HG02571 (cell line): ENCODE data around the gene FLOT2.
"Not testable (repeated sequence)": the region's sequence is repeated elsewhere in the genome, so short reads cannot be mapped to it uniquely, and the experiment has no call there.

Source experiments
- ATAC-seq: cut with Tn5 transposase; IDR thresholded peaks from one replicate; pipeline ENCODE4 v1.9.1; 2021; ENCODE audit warnings: mild to moderate bottlenecking, moderate library complexity; ENCODE audit not compliant: unreplicated experiment

Gene FLOT2

GRCh38 chr17:28897769-28898526, 415 bp upstream of the FLOT2 start:
- no peak for ATAC-seq

GRCh38 chr17:28896491-28896883, 1.0 kb downstream of the FLOT2 start:
- ATAC-seq, result no peak

DNA sequence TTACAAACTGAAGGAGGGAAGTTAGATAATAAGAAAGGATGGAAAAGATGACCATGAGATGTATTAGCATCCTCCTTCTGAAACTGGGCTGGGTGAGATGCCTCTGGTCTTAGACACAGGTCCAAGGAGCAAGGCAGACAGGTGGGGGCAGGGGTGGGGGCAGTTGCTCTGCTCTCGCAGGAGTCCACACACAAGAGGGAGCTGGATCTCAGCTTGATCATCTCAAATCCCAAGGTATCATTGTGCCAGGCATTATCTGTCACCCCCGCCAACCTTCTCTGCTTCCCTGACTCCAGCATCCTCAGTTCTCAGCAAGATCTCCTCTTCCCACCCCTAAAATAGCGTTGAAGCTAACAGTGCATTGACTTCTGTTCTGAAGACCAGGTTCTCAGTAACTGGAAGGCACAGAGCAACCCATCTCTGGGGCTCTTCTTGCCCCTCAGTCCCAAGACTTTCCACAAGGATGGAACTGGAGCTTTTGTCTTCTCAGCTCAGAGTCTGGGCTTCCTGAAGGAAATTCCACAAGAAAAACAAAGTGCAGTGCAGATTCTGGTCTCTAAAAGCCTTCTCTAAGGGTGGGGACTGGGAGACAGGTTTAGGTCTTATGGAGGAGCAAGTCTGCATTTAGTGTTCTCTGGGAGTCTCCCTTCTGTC, 1.6 kb downstream of the FLOT2 start:
- ATAC-seq, result no peak

DNA sequence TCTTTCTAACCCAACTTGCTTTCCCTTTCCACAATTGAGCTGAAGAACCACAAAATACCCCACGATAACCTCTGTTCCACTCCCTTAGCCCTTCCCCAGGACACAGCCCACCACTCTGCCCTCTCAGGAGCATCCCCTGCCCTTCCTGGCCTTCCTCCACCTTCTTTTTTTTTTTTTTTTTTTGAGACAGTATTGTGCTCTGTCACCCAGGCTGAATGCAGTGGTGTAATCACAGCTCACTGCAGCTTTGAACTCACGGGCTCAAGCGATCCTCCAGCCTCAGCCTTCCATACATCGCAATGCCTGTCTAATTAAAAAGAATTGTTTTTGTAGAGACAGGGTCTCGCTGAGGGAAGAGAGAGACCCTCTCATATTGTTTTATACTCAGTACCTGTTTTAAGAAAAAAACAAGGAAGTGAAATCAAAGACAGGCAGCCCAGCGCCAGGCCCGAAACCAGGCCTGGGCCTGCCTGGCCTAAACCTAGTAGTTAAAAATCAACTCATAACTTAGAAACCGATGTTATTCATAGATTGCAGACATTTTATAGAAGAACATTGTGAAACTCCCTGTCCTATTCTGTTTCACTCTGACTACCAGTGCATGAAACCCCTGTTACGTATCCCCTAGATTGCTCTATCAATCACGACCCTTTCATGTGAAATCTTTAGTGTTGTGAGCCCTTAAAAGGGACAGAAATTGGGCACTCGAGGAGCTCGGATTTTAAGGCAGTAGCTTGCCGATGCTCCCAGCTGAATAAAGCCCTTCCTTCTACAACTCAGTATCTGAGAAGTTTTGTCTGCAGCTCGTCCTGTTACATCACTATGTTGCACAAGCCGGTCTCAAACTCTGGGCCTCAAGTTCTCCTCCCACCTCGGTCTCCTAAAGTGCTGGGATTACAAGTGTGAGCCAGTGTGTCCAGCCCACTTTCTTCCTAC, 4.0 kb downstream of the FLOT2 start:
- ATAC-seq, result not testable (repeated sequence)

DNA sequence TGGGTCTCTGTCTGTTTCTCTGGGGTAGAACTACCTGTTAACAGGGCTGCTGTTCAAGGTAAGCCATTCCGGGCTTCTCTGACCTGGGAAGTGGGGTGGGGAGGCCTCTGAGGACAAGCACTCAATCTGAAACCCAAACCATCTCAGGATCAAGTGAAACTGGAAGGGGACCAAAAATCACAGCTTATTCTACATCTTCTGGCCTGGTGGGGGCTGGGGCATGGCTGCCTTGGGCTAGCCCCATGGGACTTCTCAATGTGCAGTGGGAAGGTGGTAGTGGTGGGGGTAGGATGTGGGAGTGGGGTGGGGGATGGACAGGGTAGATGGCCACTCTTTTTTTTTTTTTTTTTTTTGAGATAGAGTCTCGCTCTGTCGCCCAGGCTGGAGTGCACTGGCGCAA, 5.5 kb downstream of the FLOT2 start:
- no peak for ATAC-seq

DNA sequence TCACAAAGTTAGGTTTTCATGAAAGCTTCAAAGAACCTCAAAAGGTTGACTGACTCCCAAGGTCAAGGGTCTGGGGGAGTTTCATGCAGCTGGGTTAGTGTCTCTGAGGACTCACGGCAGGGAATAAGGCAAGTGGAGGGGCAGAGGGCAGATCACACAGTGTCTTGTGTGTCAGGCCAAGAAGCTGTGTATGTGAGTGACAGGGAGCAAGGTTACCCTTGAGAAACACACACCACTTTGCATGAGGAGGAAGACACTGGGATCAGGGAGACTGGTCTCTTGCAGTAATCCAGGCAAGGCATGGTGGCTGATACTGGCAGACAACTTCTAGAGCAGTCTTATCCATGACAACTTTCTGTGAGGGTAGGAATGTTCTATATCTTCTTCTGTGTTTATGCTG, 6.3 kb downstream of the FLOT2 start:
- no peak for ATAC-seq

DNA sequence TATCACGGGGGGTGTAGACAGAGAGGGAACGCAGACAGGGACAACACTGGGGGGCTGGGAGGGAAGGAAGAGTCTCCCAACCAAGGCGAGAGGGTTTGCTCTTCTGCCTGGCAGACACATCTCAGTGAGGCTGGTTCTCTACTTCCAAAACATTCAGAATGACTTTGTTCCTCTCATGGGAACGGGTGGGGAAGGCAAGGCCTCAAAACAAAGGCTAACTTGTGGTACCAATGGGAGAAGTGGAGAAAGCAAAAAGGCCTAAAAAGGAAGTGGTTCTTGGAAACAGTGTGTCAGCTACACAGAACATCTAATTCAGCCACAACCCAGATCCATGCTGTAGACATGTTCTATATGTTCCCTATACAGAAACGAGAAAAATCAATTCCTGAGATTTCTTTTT, 7.5 kb downstream of the FLOT2 start:
- no peak for ATAC-seq

- no peak for ATAC-seq
These were observed 8.7 kb downstream of the FLOT2 start for GRCh38 chr17:28888832-28889231.

DNA sequence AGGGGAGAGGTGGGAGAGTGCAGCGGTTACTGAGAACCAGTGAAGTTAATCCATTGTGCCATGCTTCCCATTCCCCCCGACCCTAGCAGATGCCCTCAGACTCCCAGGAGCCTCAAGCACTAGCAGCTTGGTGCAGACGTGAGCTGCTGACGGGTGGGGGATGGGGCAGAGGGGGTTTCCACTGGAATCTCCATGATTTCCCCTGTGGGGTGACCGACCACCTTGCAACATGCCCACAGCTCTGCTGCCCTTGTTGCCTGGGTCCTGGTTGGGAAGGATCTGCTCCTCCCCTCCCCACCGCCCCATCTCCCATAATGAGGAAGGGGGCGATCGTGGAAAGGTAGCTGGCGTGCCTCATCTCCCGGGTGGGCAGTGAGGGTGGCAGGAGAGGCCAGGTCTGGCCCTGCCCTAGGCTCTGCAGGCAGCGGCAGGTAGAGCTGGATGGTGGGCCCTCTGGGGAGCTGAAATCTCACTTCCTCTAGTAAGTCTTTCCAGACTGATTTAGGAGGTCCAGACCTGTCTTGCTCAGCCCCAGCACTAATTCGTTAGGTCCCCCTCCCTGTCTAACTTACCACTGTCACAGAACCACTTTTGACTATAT, 9.6 kb downstream of the FLOT2 start:
- no peak for ATAC-seq

DNA sequence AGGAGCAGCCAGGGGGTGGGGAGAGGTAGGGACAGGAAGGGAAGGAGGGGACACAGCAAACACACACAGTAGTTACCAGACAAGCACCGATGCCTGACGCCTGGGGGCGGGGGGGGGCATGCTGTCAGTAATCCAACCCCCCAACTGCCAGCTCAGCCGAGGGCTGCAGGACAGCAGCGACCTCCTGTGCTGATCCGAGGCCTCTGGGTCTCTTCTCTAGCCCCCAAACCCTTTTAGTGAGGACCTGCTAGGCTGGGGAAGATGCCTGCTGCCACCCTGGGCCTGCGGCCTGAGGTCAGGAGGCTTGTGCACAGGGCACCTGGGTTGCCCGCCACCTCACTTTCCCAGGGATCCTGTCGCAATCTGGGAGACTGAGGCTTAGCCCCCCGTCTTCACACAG, 11.6 kb downstream of the FLOT2 start:
- no peak for ATAC-seq

DNA sequence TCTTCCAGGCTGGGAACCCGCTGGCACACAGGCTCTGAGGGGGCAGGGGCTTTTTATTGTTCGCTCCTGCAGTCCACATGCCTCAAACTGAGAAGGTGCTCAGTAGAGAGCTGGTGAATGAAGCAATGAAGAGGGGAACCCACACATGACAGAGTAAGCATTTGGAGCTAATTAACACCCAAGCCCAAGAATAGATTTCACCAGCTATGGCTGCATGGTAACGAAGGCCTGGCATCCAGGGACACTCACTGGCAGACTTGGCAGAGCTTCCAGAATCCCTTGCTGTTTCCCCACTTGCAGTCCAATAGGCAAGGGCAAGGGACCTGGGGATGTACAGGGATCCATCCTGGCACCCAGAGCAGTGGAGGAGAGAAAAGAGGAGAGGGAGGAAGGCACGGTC, 12.2 kb downstream of the FLOT2 start:
- ATAC-seq, result no peak

DNA sequence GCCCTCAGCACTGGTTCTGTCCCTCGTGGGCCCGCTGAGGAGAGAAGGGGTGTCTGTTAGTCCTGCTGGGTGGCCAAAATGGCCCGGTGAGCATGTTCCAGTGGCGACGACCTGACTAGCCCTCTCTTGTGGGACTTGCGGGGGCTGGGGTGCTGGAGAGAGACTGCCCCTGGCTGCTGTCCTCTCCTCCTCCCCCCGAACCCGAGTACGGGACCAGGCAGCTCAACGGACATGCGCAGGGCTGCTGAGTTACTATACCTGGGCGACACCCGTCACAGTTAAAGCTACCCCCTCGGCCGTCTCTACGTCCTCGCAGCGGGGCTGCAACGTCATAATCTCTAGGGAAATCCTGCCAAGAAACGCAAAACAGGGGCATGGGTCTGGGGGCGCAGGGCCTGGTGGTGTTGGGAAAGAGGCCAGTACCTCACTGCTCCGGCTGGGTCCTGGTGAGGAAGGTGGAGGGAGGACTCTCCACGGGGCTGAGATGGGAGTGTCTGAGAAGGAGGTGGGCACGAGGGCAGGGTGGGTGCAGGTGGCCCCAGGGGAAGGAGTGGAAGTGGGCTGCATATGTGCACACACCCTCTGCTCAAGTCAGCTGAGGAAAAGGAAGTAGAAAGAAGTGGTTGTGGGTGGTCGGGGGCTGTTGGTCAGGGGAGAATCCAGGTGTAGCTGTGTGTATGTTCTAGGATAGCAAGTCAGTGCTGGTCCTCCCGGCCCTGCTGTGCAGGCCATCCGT, 13.4 kb downstream of the FLOT2 start:
- no peak for ATAC-seq

DNA sequence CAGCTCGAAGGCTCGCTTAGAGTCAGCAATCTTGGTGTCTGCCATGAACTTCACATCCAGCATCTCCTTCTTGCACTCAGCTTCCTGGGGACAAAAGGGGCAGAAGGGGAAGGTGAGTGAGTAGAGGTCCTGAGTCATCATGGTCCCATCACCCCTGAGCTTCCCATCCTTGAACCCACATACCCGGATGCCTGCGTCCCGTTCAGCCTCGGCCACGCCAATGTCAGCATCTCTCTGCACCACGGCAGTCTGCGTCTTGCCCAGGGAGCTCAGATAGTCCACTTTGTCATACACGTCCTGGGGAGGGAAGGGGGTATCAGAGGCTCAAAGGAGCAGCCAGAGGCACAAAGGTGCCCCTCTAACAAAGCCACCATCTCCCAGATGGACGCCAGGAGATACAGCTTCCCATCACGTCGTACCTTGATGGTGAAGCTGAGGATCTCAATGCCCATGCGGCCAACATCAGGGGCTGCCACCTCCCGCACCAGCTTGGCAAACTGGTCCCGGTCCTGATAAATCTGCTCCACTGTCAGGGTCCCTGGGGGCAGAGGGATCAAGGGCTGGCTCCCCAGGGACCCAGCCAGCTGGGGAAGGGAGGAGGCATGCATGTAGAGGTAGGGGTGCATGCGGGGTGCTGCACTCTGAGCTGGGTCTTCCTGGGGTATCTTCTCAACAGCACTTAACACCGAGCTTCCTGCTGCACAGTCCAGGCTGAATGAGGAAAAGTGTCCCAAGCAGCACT, 15.2 kb downstream of the FLOT2 start:
- ATAC-seq, result no peak

GRCh38 chr17:28881533-28882056, 15.9 kb downstream of the FLOT2 start:
- ATAC-seq, result no peak

GRCh38 chr17:28880572-28880945, 17.0 kb downstream of the FLOT2 start:
- ATAC-seq, result no peak

GRCh38 chr17:28879886-28880571, 17.5 kb downstream of the FLOT2 start:
- ATAC-seq, result no peak

DNA sequence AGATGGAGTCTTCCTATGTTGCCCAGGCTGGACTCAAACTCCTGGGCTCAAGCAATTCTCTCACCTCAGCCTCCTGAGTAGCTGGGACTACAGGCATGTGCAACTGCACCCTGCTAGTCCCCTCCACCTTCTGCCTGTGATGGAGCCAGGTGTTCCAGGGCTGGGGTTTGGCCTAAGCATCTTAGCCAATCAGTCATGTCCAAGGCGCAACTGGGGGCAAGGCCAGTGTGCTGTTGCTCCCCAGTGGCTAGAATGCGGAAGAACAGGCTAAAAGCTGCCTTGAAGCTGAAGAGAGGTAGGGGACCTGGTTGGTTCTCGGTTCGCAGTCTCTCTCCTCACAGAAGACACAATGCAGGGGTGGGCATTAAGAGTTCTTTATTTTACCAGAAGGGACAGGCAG, 18.6 kb downstream of the FLOT2 start:
- ATAC-seq, result no peak

DNA sequence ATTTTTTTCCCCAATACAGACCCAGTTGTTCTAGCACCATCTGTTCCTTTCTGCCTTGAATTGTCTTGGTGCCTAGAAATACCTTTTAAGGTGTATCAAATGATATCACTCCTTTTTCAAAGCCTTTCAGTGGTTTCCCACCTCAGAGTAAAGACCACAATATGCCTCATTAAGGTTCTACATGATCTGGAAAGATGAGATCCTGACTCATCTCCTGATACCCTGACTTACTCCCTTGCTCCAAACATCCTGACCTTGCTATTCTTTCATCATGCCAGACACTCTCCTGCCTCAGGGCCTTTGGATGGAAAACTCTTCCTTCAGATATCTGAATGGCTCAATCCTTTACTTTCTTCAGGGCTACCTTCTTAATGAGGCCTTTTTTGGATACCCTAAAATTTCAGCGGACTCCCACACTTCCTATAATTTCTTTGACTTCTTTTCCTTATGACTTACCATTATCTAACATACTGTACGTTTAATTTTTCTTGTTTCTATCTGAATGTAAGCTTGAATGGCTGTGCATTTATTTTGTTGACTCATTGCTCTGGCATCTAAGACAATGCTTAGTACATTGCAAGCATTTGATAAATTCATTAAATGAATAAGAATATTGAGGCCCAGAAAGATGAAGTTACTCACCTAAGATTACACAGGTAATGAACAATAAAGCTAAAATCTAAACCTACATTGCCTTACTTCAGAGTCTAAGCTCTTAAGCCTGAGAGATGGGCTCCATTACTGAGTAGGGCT, 19.2 kb downstream of the FLOT2 start:
- ATAC-seq, result no peak
